Progenitor cell of endocrine pancreas (in vitro differentiated cells): ENCODE measurements around the gene EML2. TPM values are rescaled to one million over a fixed set of nuclear protein-coding genes. Genes with fewer than 3 reads are reported as not detected.
A peak's percentile ranks its signal among the peaks of the same experiment; 100 is the strongest.

Experiments used
- DNase-seq: peaks from one replicate; pipeline ENCODE4 v3.0.0; 2021; ENCODE audit warnings: low spot score; ENCODE audit not compliant: unreplicated experiment
- H3K27ac Mint-ChIP-seq: 2 replicates; pipeline ENCODE4 v1.8.0; 2021; ENCODE audit warnings: mild to moderate bottlenecking, moderate library complexity, mixed read lengths
- H3K27me3 Mint-ChIP-seq: 2 replicates; pipeline ENCODE4 v1.8.0; 2021; ENCODE audit warnings: mixed read lengths
- H3K36me3 Mint-ChIP-seq: 2 replicates; pipeline ENCODE4 v1.8.0; 2022; ENCODE audit warnings: mixed read lengths; ENCODE audit not compliant: insufficient read depth
- H3K4me1 Mint-ChIP-seq: 2 replicates; pipeline ENCODE4 v1.8.0; 2021; ENCODE audit warnings: low read depth, mixed read lengths
- H3K4me3 Mint-ChIP-seq: 2 replicates; pipeline ENCODE4 v1.8.0; 2021; ENCODE audit warnings: low read depth, mild to moderate bottlenecking, moderate library complexity, mixed read lengths
- H3K9me3 Mint-ChIP-seq: 2 replicates; pipeline ENCODE4 v1.8.0; 2021; ENCODE audit warnings: low read depth, mixed read lengths
- CTCF ChIP-seq: fragments of 200-600 bp; sonication (generic); IDR thresholded peaks from one replicate; pipeline ENCODE4 v1.5.0; 2021; ENCODE audit warnings: antibody characterized with exemption, mild to moderate bottlenecking; ENCODE audit not compliant: unreplicated experiment
- total RNA-seq: library from RNA; stranded (reverse); gene quantifications from 2 replicates; pipeline ENCODE4 v1.2.1, GENCODE V29; 2021

Gene EML2
- total RNA-seq, 1 donor from 2014 or later: 28.6 TPM

DNA sequence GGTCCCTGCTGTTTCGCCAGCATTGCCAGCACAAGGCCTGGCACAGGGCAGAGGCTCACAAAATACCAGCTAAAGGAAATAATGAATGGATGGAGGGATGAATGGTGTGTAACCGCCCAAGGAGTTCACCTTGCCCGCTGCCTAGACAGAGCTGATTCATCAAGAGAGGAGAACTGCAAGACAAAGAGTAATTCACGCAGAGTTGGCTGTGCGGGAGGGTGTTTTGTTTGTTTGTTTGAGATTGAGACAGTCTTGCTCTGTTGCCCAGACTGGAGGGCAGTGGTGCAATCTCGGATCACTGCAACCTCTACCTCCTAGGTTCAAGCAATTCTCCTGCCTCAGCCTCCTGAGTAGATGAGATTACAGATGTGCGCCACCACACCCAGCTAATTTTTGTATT, 57.6 kb downstream of the EML2 start:
- peak overlapping the region; percentile 24 for H3K4me3 Mint-ChIP-seq
- no peak for TF ChIP-seq CTCF
- peaks cover 41% of the 10 kb centered on the region for H3K4me1 Mint-ChIP-seq
- no peaks in the 10 kb centered on the region for H3K36me3 Mint-ChIP-seq
- DNase-seq: no peak
- no peaks in the 10 kb centered on the region for H3K27me3 Mint-ChIP-seq
- no peaks in the 10 kb centered on the region for H3K9me3 Mint-ChIP-seq
- peak overlapping the region; percentile 87 for H3K27ac Mint-ChIP-seq

DNA sequence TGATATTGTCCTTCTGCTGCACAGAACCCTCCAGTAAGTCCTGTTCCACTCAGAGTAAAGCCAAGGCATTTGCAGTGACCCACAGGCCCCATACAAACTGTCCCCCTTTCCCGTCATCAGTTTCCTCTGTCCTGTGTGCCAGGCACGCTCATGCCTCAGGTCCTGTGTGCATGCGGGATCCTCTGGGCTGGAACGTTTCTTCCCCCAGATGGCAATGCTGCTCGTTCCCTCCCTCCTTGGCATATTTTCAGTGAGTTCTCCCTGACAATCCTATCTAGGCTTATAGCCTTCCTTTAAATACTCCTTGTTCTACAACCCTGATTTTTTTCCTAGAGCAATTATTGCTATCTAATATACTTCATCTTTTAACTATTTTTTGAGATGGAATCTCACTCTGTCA, 60.3 kb downstream of the EML2 start:
- no peaks in the 10 kb centered on the region for H3K36me3 Mint-ChIP-seq
- peaks cover 39% of the 10 kb centered on the region for H3K4me1 Mint-ChIP-seq
- no peak overlapping the region for H3K4me3 Mint-ChIP-seq
- no peaks in the 10 kb centered on the region for H3K9me3 Mint-ChIP-seq
- no peaks in the 10 kb centered on the region for H3K27me3 Mint-ChIP-seq
- TF ChIP-seq CTCF: no peak
- DNase-seq: no peak
- peak overlapping the region; percentile 41 for H3K27ac Mint-ChIP-seq

DNA sequence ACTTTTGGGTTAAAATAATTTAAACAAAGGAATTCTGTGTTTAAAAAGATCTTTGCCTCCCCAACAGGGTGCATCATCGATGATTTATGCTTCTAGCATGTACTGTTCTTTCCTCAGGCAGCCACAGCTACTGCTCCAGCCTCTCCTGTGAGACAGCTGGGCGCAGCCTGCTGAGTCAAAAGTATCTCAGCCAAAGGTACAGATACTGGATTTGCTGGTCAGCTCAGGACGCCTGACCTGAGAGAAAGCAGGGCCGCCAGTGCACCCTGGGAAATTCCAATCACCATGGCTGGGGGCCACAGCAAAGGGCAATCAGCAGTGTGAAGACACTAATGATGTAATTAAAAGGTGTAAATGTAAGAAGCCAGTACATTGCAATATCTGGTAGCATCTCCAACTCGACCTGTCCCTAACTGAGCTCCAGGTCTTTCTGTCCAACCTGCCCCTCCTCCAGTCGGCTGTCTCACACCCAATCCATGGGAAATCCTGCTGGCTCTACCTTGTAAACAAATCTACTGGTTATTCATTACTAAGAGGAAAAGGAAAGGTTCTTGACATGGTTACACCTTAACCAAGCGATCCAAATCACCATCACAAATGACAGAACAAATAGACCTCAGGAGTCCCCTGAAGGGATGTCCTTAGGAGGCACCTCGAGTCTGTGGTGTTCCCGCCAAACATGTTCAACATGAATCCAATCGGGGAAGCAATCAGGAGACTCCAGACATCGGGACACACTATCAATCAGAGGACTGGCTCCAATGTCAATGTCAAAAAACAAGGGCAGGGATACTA, 61.9 kb downstream of the EML2 start:
- H3K4me1 Mint-ChIP-seq: peaks cover 32% of the 10 kb centered on the region
- DNase-seq: peak; percentile 30
- no peaks in the 10 kb centered on the region for H3K9me3 Mint-ChIP-seq
- no peaks in the 10 kb centered on the region for H3K27me3 Mint-ChIP-seq
- H3K36me3 Mint-ChIP-seq: no peaks in the 10 kb centered on the region
- TF ChIP-seq CTCF: no peak
- H3K27ac Mint-ChIP-seq: peak overlapping the region; percentile 91
- H3K4me3 Mint-ChIP-seq: peak overlapping the region; percentile 55

GRCh38 chr19:45576682-45577081, 62.5 kb downstream of the EML2 start:
- Mint-ChIP-seq H3K36me3 (no peaks in the 10 kb centered on the region), H3K4me3 (peak overlapping the region; percentile 55), H3K4me1 (peaks cover 30% of the 10 kb centered on the region), H3K9me3 (no peaks in the 10 kb centered on the region), H3K27ac (peak overlapping the region; percentile 91), H3K27me3 (no peaks in the 10 kb centered on the region)
- DNase-seq: no peak
- TF ChIP-seq CTCF: no peak

- peaks cover 25% of the 10 kb centered on the region for H3K4me1 Mint-ChIP-seq
- no peak for TF ChIP-seq CTCF
- H3K9me3 Mint-ChIP-seq: no peaks in the 10 kb centered on the region
- H3K36me3 Mint-ChIP-seq: no peaks in the 10 kb centered on the region
- no peaks in the 10 kb centered on the region for H3K27me3 Mint-ChIP-seq
- no peak overlapping the region for H3K27ac Mint-ChIP-seq
- H3K4me3 Mint-ChIP-seq: no peak overlapping the region
- DNase-seq: no peak
Measured at GRCh38 chr19:45575216-45575615, 64.0 kb downstream of the EML2 start.
